ENCODE data around the gene CORO7. TPM values are rescaled to one million over a fixed set of nuclear protein-coding genes. Genes with fewer than 3 reads are reported as not detected.

The CORO7 gene
- total and polyA plus RNA-seq, 9 of the 15 experiments (the other 6 are each of a cell fraction or from before 2014, with no cell fraction given): 0.45 to 77.2 (median 18.7) TPM

- TF ChIP-seq ZBTB7A (IDR thresholded peaks at IDR 0.05; ENCODE audit: borderline replicate concordance, control insufficient read depth, low read depth, low read length) (peak; percentile 78; the same call in 1 of the 2 replicates), HNRNPL (IDR thresholded peaks at IDR 0.05; ENCODE audit: low read depth, low read length) (0 out of 2 replicates have a peak, but pooled peaks have one; percentile 3), NFIX (CRISPR knock-in tag; IDR thresholded peaks at IDR 0.05; ENCODE audit: low read depth) (no peak), PHF8 (IDR thresholded peaks at IDR 0.05; ENCODE audit: borderline replicate concordance, low read length) (peak; percentile 28; the same call in 1 of the 2 replicates), ZNF263 (CRISPR knock-in tag; IDR thresholded peaks at IDR 0.05; ENCODE audit: borderline replicate concordance) (0 out of 2 replicates have a peak, but pooled peaks have one; percentile 25), ZFPM2 (CRISPR knock-in tag; IDR thresholded peaks at IDR 0.05) (no peak), PCBP1 (IDR thresholded peaks at IDR 0.05; ENCODE audit: low read depth, low read length, poor library complexity, severe bottlenecking) (peak; percentile 37), RB1 (IDR thresholded peaks at IDR 0.05; ENCODE audit: low read depth) (peak; percentile 62; the same call in 1 of the 2 replicates), E2F6 (IDR thresholded peaks at IDR 0.05; ENCODE audit: borderline replicate concordance in 1 of 2, extremely low read depth in 1 of 2, insufficient read depth in 1 of 2, insufficient read length in 1 of 2, low read depth in 1 of 2, low read length in 1 of 2, poor library complexity in 1 of 2, severe bottlenecking in 1 of 2) (peak in 1 of 2 experiments; percentile 73), FIP1L1 (IDR thresholded peaks at IDR 0.05; ENCODE audit: low read depth, low read length, poor library complexity, severe bottlenecking) (peak; percentile 23), NCOA1 (IDR thresholded peaks at IDR 0.05; ENCODE audit: low read depth) (no peak), POLR2G (IDR thresholded peaks at IDR 0.05; ENCODE audit: low read depth, low read length) (peak; percentile 57; the same call in 1 of the 2 replicates), RBFOX2 (IDR thresholded peaks at IDR 0.05; ENCODE audit: low read depth, low read length) (peak; percentile 57), BACH1 (tag; IDR thresholded peaks at IDR 0.05) (no peak)
Measured at GRCh38 chr16:4316108-4316863, 100.1 kb downstream of the CORO7 start (continued).

All from K562 (cell line).